ENCODE measurements around the gene CD209.

CD209 gene

GRCh38 chr19:7739801-7740681 lies 7.3 kb downstream of the CD209 start:
- DNase-seq (ENCODE audit: extremely low read depth in 1 of 2, low read depth in 1 of 2): no peak

DNA sequence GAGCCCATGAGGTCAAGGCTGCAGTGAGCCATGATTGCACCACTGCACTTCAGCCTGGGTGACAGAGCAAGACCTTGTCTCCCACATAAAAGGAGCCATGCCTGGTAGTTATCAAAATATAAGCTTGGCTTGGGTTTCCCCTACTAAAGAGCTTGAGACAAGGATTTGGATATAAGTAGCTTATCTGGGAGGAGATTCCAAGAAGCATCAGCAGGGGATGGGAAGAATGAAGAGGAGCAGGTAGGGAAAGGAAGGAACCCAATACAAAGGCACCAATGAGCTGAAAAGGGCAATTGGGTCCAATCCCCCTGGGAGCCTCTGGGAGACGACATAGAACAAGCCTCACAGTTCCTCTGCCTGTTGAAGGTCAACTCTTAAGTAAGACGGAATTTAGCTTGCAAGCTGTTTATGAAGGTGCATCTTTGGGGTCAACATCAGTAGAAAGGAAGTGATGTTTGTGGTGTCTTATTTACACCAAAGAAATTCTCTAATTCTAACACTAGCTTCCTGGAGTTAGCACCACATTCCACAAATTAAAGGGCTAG lies 8.1 kb downstream of the CD209 start:
- no peak for DNase-seq (ENCODE audit: extremely low read depth in 1 of 2, low read depth in 1 of 2)

GRCh38 chr19:7738023-7738422 lies 9.3 kb downstream of the CD209 start:
- no peak for DNase-seq (ENCODE audit: extremely low read depth in 1 of 2, low read depth in 1 of 2)

DNA sequence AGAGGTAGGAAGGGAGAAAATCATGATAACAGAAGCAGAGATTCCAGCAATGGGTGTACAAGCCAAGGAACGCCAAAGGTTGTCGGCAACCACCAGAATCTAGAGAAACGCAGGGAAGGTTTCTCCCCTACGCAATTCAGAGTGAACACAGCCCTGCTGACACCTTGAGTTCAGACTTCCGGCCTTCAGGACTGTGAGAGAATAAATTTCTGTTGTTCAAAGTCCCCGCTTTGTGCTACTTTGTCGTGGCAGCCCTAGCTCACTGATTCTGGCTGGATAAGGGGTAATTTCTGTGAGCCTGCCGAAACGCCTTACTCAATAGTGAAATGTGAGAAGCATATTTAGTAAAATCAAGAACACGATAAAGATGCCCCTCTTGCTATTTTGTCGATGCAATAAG lies 10.1 kb downstream of the CD209 start:
- DNase-seq (ENCODE audit: extremely low read depth in 1 of 2, low read depth in 1 of 2): no peak

- DNase-seq (ENCODE audit: extremely low read depth in 1 of 2, low read depth in 1 of 2): no peak
Observed at GRCh38 chr19:7736148-7736547, 11.2 kb downstream of the CD209 start.

GRCh38 chr19:7734220-7735203 lies 12.8 kb downstream of the CD209 start:
- DNase-seq (ENCODE audit: extremely low read depth in 1 of 2, low read depth in 1 of 2): no peak

GRCh38 chr19:7733376-7733775 lies 14.0 kb downstream of the CD209 start:
- DNase-seq (ENCODE audit: extremely low read depth in 1 of 2, low read depth in 1 of 2): no peak

DNA sequence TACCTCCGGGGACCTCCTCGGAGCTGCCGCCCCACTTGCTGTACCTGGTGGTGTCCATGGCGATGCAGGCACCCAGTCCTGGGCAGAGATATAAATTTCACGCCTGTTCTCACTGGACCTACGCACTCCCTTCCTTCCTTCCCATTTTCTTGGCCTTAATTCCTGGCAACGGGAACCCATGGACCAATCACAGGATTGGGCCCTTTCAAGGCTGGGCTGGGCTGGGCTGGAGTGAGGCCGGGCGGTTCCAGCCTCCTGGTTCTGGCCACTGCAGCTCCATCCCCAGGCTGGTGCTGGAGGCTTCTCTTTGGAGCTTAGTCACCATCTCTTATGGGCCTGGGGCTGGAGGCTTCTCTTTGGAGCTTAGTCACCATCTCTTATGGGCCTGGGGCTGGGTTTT lies 15.3 kb downstream of the CD209 start, which contains the start of gene CLEC4G:
CLEC4G (minus strand) TSS at position 66 of the 400 bp plus-strand sequence; CDS start at position 58, 8 bp downstream.
- no peak for DNase-seq (ENCODE audit: extremely low read depth in 1 of 2, low read depth in 1 of 2)

- no peak for DNase-seq (ENCODE audit: extremely low read depth in 1 of 2, low read depth in 1 of 2)
Observed at GRCh38 chr19:7731615-7732014, 15.7 kb downstream of the CD209 start.

DNA sequence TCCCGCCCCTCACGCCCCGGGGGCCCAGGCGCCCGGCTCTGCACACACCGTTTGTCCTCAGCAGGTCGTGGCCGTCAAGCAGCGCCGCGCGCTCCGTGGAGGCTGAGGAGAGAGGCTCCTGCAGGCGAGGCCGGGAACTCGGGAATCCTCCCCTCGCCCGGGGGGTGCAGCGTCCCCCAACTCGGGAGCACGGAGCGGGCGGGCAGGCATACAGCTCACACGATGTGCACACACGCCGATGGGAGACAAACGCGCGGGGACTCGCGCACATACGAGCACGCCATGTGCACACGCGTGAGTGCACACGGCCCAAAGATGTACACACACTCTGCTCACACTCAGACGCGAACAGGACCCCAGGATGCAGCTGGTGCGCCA lies 16.1 kb downstream of the CD209 start:
- no peak for DNase-seq (ENCODE audit: extremely low read depth in 1 of 2, low read depth in 1 of 2)

GRCh38 chr19:7730286-7731217 lies 16.8 kb downstream of the CD209 start:
- no peak for DNase-seq (ENCODE audit: extremely low read depth in 1 of 2, low read depth in 1 of 2)

DNA sequence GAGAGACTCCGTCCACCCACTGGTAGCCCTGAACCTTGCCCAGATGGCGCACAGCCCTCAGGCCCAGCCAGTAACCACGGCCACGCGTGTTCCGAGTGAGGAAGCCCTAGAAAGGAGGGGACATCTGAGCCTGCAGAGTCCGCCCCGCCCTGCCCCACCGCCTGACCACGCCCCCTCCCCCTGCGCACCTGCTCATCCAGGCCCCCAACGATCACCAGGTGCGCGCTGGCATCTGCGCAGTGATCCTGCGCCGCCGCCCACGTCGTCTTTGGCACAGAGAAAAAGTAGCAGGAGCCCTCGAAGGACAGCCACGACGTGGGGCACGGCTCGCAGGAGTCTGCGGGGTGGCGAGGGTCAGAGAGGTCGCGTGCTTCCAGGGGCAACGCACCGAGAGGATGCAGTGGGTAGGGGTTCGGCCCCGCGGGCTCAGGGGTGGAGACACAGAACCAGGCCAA lies 17.5 kb downstream of the CD209 start:
- DNase-seq (ENCODE audit: extremely low read depth in 1 of 2, low read depth in 1 of 2): no peak

DNA sequence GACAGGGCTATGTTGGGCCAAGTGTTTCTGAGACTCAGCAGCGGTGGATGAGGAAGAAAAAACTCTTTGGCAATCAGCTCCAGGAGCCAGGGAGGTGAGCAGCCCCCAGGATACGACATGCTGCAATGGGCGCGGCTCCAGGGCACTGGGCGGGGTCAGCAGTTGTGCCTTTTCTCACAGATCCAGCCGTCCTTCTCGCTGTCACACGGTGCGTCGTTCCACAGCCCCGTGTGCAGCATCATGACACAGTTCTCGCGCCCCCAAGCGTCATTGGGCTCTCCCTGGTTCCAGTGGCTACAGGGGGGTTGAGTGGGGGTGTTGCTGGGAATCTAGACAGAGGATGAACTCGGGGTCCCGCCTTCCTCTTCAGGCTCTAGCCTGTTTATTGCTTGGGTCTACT lies 18.1 kb downstream of the CD209 start:
- DNase-seq (ENCODE audit: extremely low read depth in 1 of 2, low read depth in 1 of 2): no peak

DNA sequence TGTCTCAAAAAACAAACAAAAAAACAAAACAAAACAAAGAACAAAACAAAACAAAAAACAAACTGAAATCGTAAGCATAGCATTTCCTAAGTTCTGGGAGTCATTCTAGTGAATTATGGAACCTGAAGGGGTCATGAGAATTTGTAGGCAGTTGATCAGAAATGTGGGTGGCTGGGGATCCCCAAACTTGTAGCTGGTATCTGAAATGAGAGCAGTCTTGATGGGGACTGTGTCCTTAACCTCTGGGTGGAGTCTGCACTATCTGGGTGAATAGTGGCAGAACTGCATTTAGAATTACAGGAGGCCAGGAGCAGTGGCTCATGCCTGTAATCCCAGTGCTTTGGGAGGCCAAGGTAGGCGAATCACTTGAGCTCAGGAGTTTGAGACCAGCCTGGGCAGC lies 21.5 kb downstream of the CD209 start:
- DNase-seq (ENCODE audit: extremely low read depth in 1 of 2, low read depth in 1 of 2): no peak

GRCh38 chr19:7722231-7722651 lies 25.1 kb downstream of the CD209 start:
- no peak for DNase-seq (ENCODE audit: extremely low read depth in 1 of 2, low read depth in 1 of 2)

- no peak for DNase-seq (ENCODE audit: extremely low read depth in 1 of 2, low read depth in 1 of 2)
Observed at GRCh38 chr19:7720351-7720750, 27.0 kb downstream of the CD209 start.

DNA sequence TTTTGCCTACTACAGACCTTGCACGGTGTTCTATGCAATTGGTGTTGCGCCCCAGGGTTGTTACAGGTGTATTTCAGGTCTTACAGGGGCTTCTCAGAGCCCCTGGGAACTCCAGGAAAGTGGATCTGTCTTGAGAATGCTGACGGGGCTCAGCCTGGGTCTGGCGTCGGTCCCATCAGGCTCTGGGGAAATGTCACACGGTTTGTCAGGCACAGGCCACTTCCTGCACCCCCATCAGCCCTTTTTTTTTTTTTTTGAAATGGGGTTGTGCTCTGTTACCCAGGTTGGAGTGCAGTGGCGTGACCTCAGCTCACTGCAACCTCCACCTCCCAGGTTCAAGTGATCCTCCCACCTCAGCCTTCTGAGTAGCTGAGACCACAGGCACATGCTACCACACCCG lies 28.7 kb downstream of the CD209 start:
- DNase-seq (ENCODE audit: extremely low read depth in 1 of 2, low read depth in 1 of 2): no peak

- DNase-seq (ENCODE audit: extremely low read depth in 1 of 2, low read depth in 1 of 2): no peak
Observed at GRCh38 chr19:7716762-7717161, 30.6 kb downstream of the CD209 start.

- no peak for DNase-seq (ENCODE audit: extremely low read depth in 1 of 2, low read depth in 1 of 2)
Observed at GRCh38 chr19:7715671-7716070, 31.7 kb downstream of the CD209 start.

- no peak for DNase-seq (ENCODE audit: extremely low read depth in 1 of 2, low read depth in 1 of 2)
Observed at GRCh38 chr19:7710616-7711015, 36.7 kb downstream of the CD209 start.
